Neural cell (in vitro differentiated cells): ENCODE measurements around the gene CRTC1. TPM values are rescaled to one million over a fixed set of nuclear protein-coding genes. Genes with fewer than 3 reads are reported as not detected.

Experiments used
- H2AFZ ChIP-seq: fragments of 200-600, 300-800 bp; sonication (generic), shearing (Covaris generic); 2 replicates; pipeline ENCODE4 v1.6.0; 2014; ENCODE audit warnings: low read depth, mild to moderate bottlenecking, antibody characterized with exemption, low read length, moderate library complexity
- H3F3A ChIP-seq: fragments of 200-600 bp; shearing (Covaris generic); 2 replicates; pipeline ENCODE4 v1.6.1; 2016; ENCODE audit warnings: mild to moderate bottlenecking, moderate library complexity, mixed read lengths, antibody characterized with exemption, low read length; ENCODE audit not compliant: insufficient read depth, poor library complexity, severe bottlenecking
- H3K27ac ChIP-seq: fragments of 200-600, 300-800 bp; sonication (generic), shearing (Covaris generic); 2 replicates; pipeline ENCODE4 v1.5.1; 2014; ENCODE audit warnings: mild to moderate bottlenecking, low read length, moderate library complexity
- H3K27me3 ChIP-seq: fragments of 300-800, 200-600 bp; sonication (generic), shearing (Covaris generic); 2 replicates; pipeline ENCODE4 v1.6.0; 2014; ENCODE audit warnings: mild to moderate bottlenecking, low read depth, low read length, moderate library complexity; ENCODE audit not compliant: insufficient read depth
- H3K36me3 ChIP-seq: fragments of 300-800, 200-600 bp; sonication (generic), shearing (Covaris generic); 2 replicates; pipeline ENCODE4 v1.5.1; 2014; ENCODE audit warnings: mild to moderate bottlenecking, antibody characterized with exemption, low read length, moderate library complexity; ENCODE audit not compliant: insufficient read depth
- H3K4me2 ChIP-seq: fragments of 300-800, 200-600 bp; sonication (generic), shearing (Covaris generic); 2 replicates; pipeline ENCODE4 v1.6.0; 2014; ENCODE audit warnings: mild to moderate bottlenecking, low read length
- H3K4me3 ChIP-seq: fragments of 300-800, 200-600 bp; sonication (generic), shearing (Covaris generic); 2 replicates; pipeline ENCODE4 v1.5.1; 2014; ENCODE audit warnings: mild to moderate bottlenecking, low read length, moderate library complexity
- H3K79me2 ChIP-seq: fragments of 200-600 bp; shearing (Covaris generic); replicated peaks from 2 replicates; pipeline ENCODE4 v1.6.0; 2014; ENCODE audit warnings: mild to moderate bottlenecking, low read length, moderate library complexity; ENCODE audit not compliant: insufficient read depth
- H3K9ac ChIP-seq: fragments of 300-800, 200-600 bp; sonication (generic), shearing (Covaris generic); 2 replicates; pipeline ENCODE4 v1.6.1; 2016; ENCODE audit warnings: mild to moderate bottlenecking, low read length, mixed read lengths
- H3K9me2 ChIP-seq: fragments of 200-600 bp; shearing (Covaris generic); 2 replicates; pipeline ENCODE4 v1.6.1; 2016; ENCODE audit warnings: mild to moderate bottlenecking, low read length, mixed read lengths; ENCODE audit not compliant: insufficient read depth
- H3K9me3 ChIP-seq: fragments of 200-600, 300-800 bp; sonication (generic), shearing (Covaris generic); 2 replicates; pipeline ENCODE4 v1.6.1; 2016; ENCODE audit warnings: mild to moderate bottlenecking, mixed run types, low read length, moderate library complexity, mixed read lengths
- H4K20me1 ChIP-seq: fragments of 200-600 bp; shearing (Covaris generic); 2 replicates; pipeline ENCODE4 v1.6.1; 2016; ENCODE audit warnings: mild to moderate bottlenecking, mixed run types; ENCODE audit not compliant: insufficient read depth
- CTCF ChIP-seq: fragments of 450-650 bp; IDR thresholded peaks from 2 replicates; pipeline ENCODE4 v1.5.1; 2014; ENCODE audit warnings: antibody characterized with exemption, mild to moderate bottlenecking, moderate library complexity; ENCODE audit not compliant: poor library complexity, severe bottlenecking
- EP300 ChIP-seq: fragments of 450-650 bp; conservative IDR thresholded peaks from 2 replicates; pipeline ENCODE4 v1.6.1; 2014; ENCODE audit warnings: antibody characterized with exemption, mild to moderate bottlenecking, moderate library complexity; ENCODE audit not compliant: poor library complexity, severe bottlenecking
- EZH2 ChIP-seq: fragments of 200-600, 300-800 bp; shearing (Covaris generic), sonication (generic); IDR thresholded peaks from 2 replicates; pipeline ENCODE4 v1.6.1; 2014; ENCODE audit warnings: antibody characterized with exemption, low read length, borderline replicate concordance, mild to moderate bottlenecking; ENCODE audit not compliant: insufficient read depth, poor library complexity, severe bottlenecking
- MXI1 ChIP-seq: fragments of 450-650 bp; conservative IDR thresholded peaks from 2 replicates; pipeline ENCODE4 v1.6.1; 2014; ENCODE audit warnings: antibody characterized with exemption, mild to moderate bottlenecking; ENCODE audit not compliant: poor library complexity, severe bottlenecking
- POLR2AphosphoS5 ChIP-seq: IDR thresholded peaks from 2 replicates; pipeline ENCODE4 v1.6.1; 2012
- RAD21 ChIP-seq: fragments of 450-650 bp; conservative IDR thresholded peaks from 2 replicates; pipeline ENCODE4 v1.6.1; 2014; ENCODE audit warnings: antibody characterized with exemption, mild to moderate bottlenecking, moderate library complexity
- REST ChIP-seq: IDR thresholded peaks from 2 replicates; pipeline ENCODE4 v1.6.1; 2012; ENCODE audit warnings: borderline replicate concordance
- SMC3 ChIP-seq: fragments of 450-650 bp; conservative IDR thresholded peaks from 2 replicates; pipeline ENCODE4 v1.6.1; 2014; ENCODE audit warnings: antibody characterized with exemption, mild to moderate bottlenecking, moderate library complexity; ENCODE audit not compliant: poor library complexity
- TAF1 ChIP-seq: IDR thresholded peaks from 2 replicates; pipeline ENCODE4 v1.6.1; 2012; ENCODE audit warnings: low read depth
- polyA plus RNA-seq: library from polyadenylated mRNA; depleted of rRNA; stranded (reverse); fragments of >200 nt; gene quantifications from 2 replicates; pipeline ENCODE4 v1.2.3, GENCODE V29; 2014

CRTC1 gene
- polyA plus RNA-seq, 1 donor from 2014 or later: 10.4 TPM

GRCh38 chr19:18650468-18651041, 32.9 kb upstream of the CRTC1 start:
- H4K20me1 ChIP-seq: no peaks in the 10 kb centered on the region

GRCh38 chr19:18651300-18651699, 32.2 kb upstream of the CRTC1 start:
- H3K9me3 ChIP-seq: no peaks in the 10 kb centered on the region
- no peaks in the 10 kb centered on the region for H3K36me3 ChIP-seq
- no peaks in the 10 kb centered on the region for H3K27me3 ChIP-seq
- H3K27ac ChIP-seq: no peak overlapping the region
- no peaks in the 10 kb centered on the region for H3K9me2 ChIP-seq
- no peaks in the 10 kb centered on the region for H3K79me2 ChIP-seq
- H4K20me1 ChIP-seq: no peaks in the 10 kb centered on the region
- no peak overlapping the region for H3K4me3 ChIP-seq
- H3K4me2 ChIP-seq: no peak overlapping the region
- H2AFZ ChIP-seq: no peak overlapping the region
- no peaks in the 10 kb centered on the region for H3F3A ChIP-seq
- H3K9ac ChIP-seq: no peak overlapping the region
- TF ChIP-seq POLR2AphosphoS5 (no peak), MXI1 (no peak), TAF1 (no peak), CTCF (no peak), SMC3 (no peak), RAD21 (no peak), REST (no peak)

More at GRCh38 chr19:18650468-18651041, 32.9 kb upstream of the CRTC1 start:
- Histone ChIP-seq H2AFZ (no peak overlapping the region), H3K9me3 (no peaks in the 10 kb centered on the region), H3K4me3 (no peak overlapping the region), H3K27ac (no peak overlapping the region), H3F3A (no peaks in the 10 kb centered on the region), H3K9ac (no peak overlapping the region), H3K79me2 (no peaks in the 10 kb centered on the region), H3K27me3 (no peaks in the 10 kb centered on the region), H3K4me2 (no peak overlapping the region), H3K36me3 (no peaks in the 10 kb centered on the region), H3K9me2 (no peaks in the 10 kb centered on the region)
- TF ChIP-seq CTCF (no peak), REST (no peak), EP300 (no peak), SMC3 (no peak), TAF1 (no peak), POLR2AphosphoS5 (no peak), RAD21 (no peak), MXI1 (no peak), EZH2 (no peak)
